GM23248 (cell line): Measurements from ENCODE around the gene SARDH. TPM values are rescaled to one million over a fixed set of nuclear protein-coding genes. Genes with fewer than 3 reads are reported as not detected.
A peak's percentile ranks its signal among the peaks of the same experiment; 100 is the strongest.

Experiments used
- DNase-seq: peaks from one replicate; pipeline ENCODE4 v3.0.0-alpha.2; 2015
- H2AFZ ChIP-seq: fragments of 200-600 bp; sonication (generic); 2 replicates; pipeline ENCODE4 v1.6.1; 2016; ENCODE audit warnings: antibody characterized with exemption
- H3F3A ChIP-seq: fragments of 200-600 bp; sonication (generic); 2 replicates; pipeline ENCODE4 v1.6.1; 2016; ENCODE audit warnings: mild to moderate bottlenecking, antibody characterized with exemption, mixed run types; ENCODE audit not compliant: insufficient read depth
- H3K27ac ChIP-seq: fragments of 200-600 bp; sonication (generic); 2 replicates; pipeline ENCODE4 v1.5.1; 2016; ENCODE audit warnings: mild to moderate bottlenecking
- H3K27me3 ChIP-seq: fragments of 200-600 bp; sonication (generic); replicated peaks from 2 replicates; pipeline ENCODE4 v1.6.1; 2016; ENCODE audit warnings: mild to moderate bottlenecking; ENCODE audit not compliant: insufficient read depth
- H3K36me3 ChIP-seq: fragments of 200-600 bp; sonication (generic); 2 replicates; pipeline ENCODE4 v1.6.1; 2016; ENCODE audit warnings: low read depth, mild to moderate bottlenecking
- H3K4me1 ChIP-seq: fragments of 200-600 bp; sonication (generic); 2 replicates; pipeline ENCODE4 v1.6.1; 2016; ENCODE audit warnings: mild to moderate bottlenecking; ENCODE audit not compliant: insufficient read depth
- H3K4me2 ChIP-seq: fragments of 200-600 bp; sonication (generic); one replicate; pipeline ENCODE4 v1.6.1; 2016; ENCODE audit warnings: mild to moderate bottlenecking; ENCODE audit not compliant: unreplicated experiment
- H3K4me3 ChIP-seq: fragments of 200-600 bp; sonication (generic); 2 replicates; pipeline ENCODE4 v1.5.1; 2016; ENCODE audit warnings: mild to moderate bottlenecking
- H3K79me2 ChIP-seq: fragments of 200-600 bp; sonication (generic); 2 replicates; pipeline ENCODE4 v1.6.1; 2016; ENCODE audit warnings: mild to moderate bottlenecking; ENCODE audit not compliant: insufficient read depth
- H3K9ac ChIP-seq: fragments of 200-600 bp; sonication (generic); 2 replicates; pipeline ENCODE4 v1.6.1; 2016; ENCODE audit warnings: mild to moderate bottlenecking
- H3K9me2 ChIP-seq: fragments of 200-600 bp; sonication (generic); 2 replicates; pipeline ENCODE4 v1.6.1; 2016; ENCODE audit warnings: mixed run types, mild to moderate bottlenecking, moderate library complexity; ENCODE audit not compliant: insufficient read depth
- H3K9me3 ChIP-seq: fragments of 200-600 bp; sonication (generic); one replicate; pipeline ENCODE4 v1.6.1; 2017; ENCODE audit warnings: low read depth
- H4K20me1 ChIP-seq: fragments of 200-600 bp; sonication (generic); 2 replicates; pipeline ENCODE4 v1.6.0; 2016; ENCODE audit not compliant: insufficient read depth
- EZH2 ChIP-seq: fragments of 200-600 bp; sonication (generic); IDR thresholded peaks from 2 replicates; pipeline ENCODE4 v1.6.1; 2018; ENCODE audit warnings: antibody characterized with exemption, mild to moderate bottlenecking; ENCODE audit not compliant: insufficient read depth, poor library complexity, severe bottlenecking
- EZH2phosphoT487 ChIP-seq: fragments of 200-600 bp; sonication (generic); IDR thresholded peaks from 2 replicates; pipeline ENCODE4 v1.6.1; 2018; ENCODE audit warnings: antibody characterized with exemption, moderate library complexity, mild to moderate bottlenecking, low read depth; ENCODE audit not compliant: insufficient read depth
- WGBS, 2 experiments: methylation state at CpG; one replicate each; pipeline ENCODE4 v1.1.6; 2015 to 2017; ENCODE audit warnings: low lambda C conversion rate in 2 of 2, low coverage in 1 of 2; ENCODE audit errors: missing lambda C conversion rate in 2 of 2; 5-methylcytosine and 5-hydroxymethylcytosine counted together
- in situ Hi-C: fragments of 300-500 bp; cut with MboI; formaldehyde crosslinking; loops from 2 replicates; pipeline ENCODE4 v1.15.0; 2020
- polyA plus RNA-seq: library from polyadenylated mRNA; unstranded; fragments of >200 nt; fragmentation: Nextera tagmentation; extraction: Ambion mirVana; gene quantifications from 2 replicates; pipeline ENCODE4 v1.2.1, GENCODE V29; 2016
- total RNA-seq: library from RNA; depleted of rRNA; stranded (reverse); fragments of >200 nt; shearing (Covaris generic); gene quantifications from 2 replicates; pipeline ENCODE4 v1.2.3, GENCODE V29; 2014

The SARDH gene
- total and polyA plus RNA-seq, 2 experiments from 2014 or later: 0.16 to 2.4 TPM

GRCh38 chr9:133707065-133707762 is 30.9 kb downstream of the SARDH start:
- no peak for TF ChIP-seq EZH2
- no peak for TF ChIP-seq EZH2phosphoT487
- no peak overlapping the region for H2AFZ ChIP-seq
- DNase-seq: peak; percentile 55
- no peaks in the 10 kb centered on the region for H3K36me3 ChIP-seq
- no peak overlapping the region for H3K27ac ChIP-seq
- in situ Hi-C loops: no loop called here
- no peaks in the 10 kb centered on the region for H3F3A ChIP-seq
- no peaks in the 10 kb centered on the region for H3K4me1 ChIP-seq
- H3K4me3 ChIP-seq: no peak overlapping the region
- no peaks in the 10 kb centered on the region for H3K9me3 ChIP-seq
- no peak overlapping the region for H3K4me2 ChIP-seq
- H4K20me1 ChIP-seq: no peaks in the 10 kb centered on the region
- H3K9ac ChIP-seq: no peak overlapping the region
- no peaks in the 10 kb centered on the region for H3K79me2 ChIP-seq
- H3K9me2 ChIP-seq: no peaks in the 10 kb centered on the region
- H3K27me3 ChIP-seq: 0 out of 2 replicates have a peak, but pooled peaks cover 4% of the 10 kb centered on the region
- WGBS, 2 experiments: 48 to 55% methylated on average over 17 of the region's 17 CpGs

- Histone ChIP-seq H4K20me1 (no peaks in the 10 kb centered on the region), H2AFZ (no peak overlapping the region), H3K9ac (no peak overlapping the region), H3K9me2 (no peaks in the 10 kb centered on the region), H3K9me3 (no peaks in the 10 kb centered on the region), H3F3A (no peaks in the 10 kb centered on the region), H3K4me2 (no peak overlapping the region), H3K4me3 (no peak overlapping the region), H3K36me3 (no peaks in the 10 kb centered on the region), H3K79me2 (no peaks in the 10 kb centered on the region), H3K4me1 (no peaks in the 10 kb centered on the region), H3K27me3 (peaks cover 10% of the 10 kb centered on the region), H3K27ac (no peak overlapping the region)
- TF ChIP-seq EZH2 (no peak), EZH2phosphoT487 (no peak)
- DNase-seq: no peak
- WGBS, 2 experiments: 51 to 52% methylated on average over 12 of the region's 12 CpGs
- in situ Hi-C loops: no loop called here
Measured at GRCh38 chr9:133706307-133707050, 31.7 kb downstream of the SARDH start.

- in situ Hi-C loops: no loop called here
- H3K4me1 ChIP-seq: no peaks in the 10 kb centered on the region
- H3K9me2 ChIP-seq: no peaks in the 10 kb centered on the region
- no peak for TF ChIP-seq EZH2phosphoT487
- TF ChIP-seq EZH2: no peak
- H4K20me1 ChIP-seq: no peaks in the 10 kb centered on the region
- no peak overlapping the region for H2AFZ ChIP-seq
- H3K27me3 ChIP-seq: peaks cover 19% of the 10 kb centered on the region
- no peaks in the 10 kb centered on the region for H3K36me3 ChIP-seq
- H3K4me2 ChIP-seq: no peak overlapping the region
- DNase-seq: no peak
- no peaks in the 10 kb centered on the region for H3K9me3 ChIP-seq
- no peak overlapping the region for H3K27ac ChIP-seq
- no peak overlapping the region for H3K9ac ChIP-seq
- H3K79me2 ChIP-seq: no peaks in the 10 kb centered on the region
- 72 to 73% methylated on average over 10 of the region's 10 CpGs for WGBS, 2 experiments
- no peaks in the 10 kb centered on the region for H3F3A ChIP-seq
- no peak overlapping the region for H3K4me3 ChIP-seq
Measured at GRCh38 chr9:133705576-133705975, 32.6 kb downstream of the SARDH start.

GRCh38 chr9:133704711-133705181 is 33.4 kb downstream of the SARDH start:
- H3K27ac ChIP-seq: no peak overlapping the region
- H3F3A ChIP-seq: no peaks in the 10 kb centered on the region
- no peaks in the 10 kb centered on the region for H3K79me2 ChIP-seq
- H3K9me2 ChIP-seq: no peaks in the 10 kb centered on the region
- in situ Hi-C loops: no loop called here
- no peak overlapping the region for H3K4me3 ChIP-seq
- no peak for DNase-seq
- H4K20me1 ChIP-seq: no peaks in the 10 kb centered on the region
- H3K27me3 ChIP-seq: peaks cover 22% of the 10 kb centered on the region
- H3K9me3 ChIP-seq: no peaks in the 10 kb centered on the region
- WGBS, 2 experiments: 82 to 87% methylated on average over 19 to 21 of the region's 23 CpGs
- H3K9ac ChIP-seq: no peak overlapping the region
- H3K36me3 ChIP-seq: no peaks in the 10 kb centered on the region
- TF ChIP-seq EZH2phosphoT487: no peak
- no peak for TF ChIP-seq EZH2
- no peak overlapping the region for H3K4me2 ChIP-seq
- H2AFZ ChIP-seq: no peak overlapping the region
- no peaks in the 10 kb centered on the region for H3K4me1 ChIP-seq
